HG03571 (cell line): ENCODE data around the gene DAPK1.
A peak's percentile ranks its signal among the peaks of the same experiment; 100 is the strongest.

Experiments
- ATAC-seq: cut with Tn5 transposase; IDR thresholded peaks from one replicate; pipeline ENCODE4 v1.9.1; 2021; ENCODE audit not compliant: unreplicated experiment

Gene DAPK1

DNA sequence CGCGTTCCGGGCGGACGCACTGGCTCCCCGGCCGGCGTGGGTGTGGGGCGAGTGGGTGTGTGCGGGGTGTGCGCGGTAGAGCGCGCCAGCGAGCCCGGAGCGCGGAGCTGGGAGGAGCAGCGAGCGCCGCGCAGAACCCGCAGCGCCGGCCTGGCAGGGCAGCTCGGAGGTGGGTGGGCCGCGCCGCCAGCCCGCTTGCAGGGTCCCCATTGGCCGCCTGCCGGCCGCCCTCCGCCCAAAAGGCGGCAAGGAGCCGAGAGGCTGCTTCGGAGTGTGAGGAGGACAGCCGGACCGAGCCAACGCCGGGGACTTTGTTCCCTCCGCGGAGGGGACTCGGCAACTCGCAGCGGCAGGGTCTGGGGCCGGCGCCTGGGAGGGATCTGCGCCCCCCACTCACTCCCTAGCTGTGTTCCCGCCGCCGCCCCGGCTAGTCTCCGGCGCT lies at the start of gene DAPK1:
Gene DAPK1, plus strand, starts transcription at position 264 of the 442 bp plus-strand sequence. CDS start 1,211 bp downstream, outside the sequence.
- peak; percentile 54 for ATAC-seq

DNA sequence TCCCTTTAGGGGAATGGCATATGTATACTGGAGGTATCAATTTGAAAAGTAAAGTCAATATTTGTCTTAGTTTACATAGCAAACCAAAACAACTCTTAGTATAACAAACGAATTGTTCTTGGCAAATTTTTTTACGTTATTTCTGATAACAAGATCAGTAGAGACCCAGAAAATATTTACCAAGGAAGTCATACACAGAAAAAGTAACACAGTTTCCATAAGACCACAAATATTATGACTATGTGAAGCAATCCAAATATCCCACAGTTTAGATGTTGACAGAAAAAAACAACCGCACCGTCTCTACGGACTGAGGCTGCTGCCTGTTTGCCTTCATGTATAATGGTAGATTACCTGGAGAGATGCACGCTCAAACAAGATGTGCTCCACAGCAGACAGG lies 46.5 kb upstream of the DAPK1 start:
- no peak for ATAC-seq

- ATAC-seq, result no peak
Measured at GRCh38 chr9:87455407-87455806, 42.3 kb upstream of the DAPK1 start.

GRCh38 chr9:87461256-87461655 lies 36.4 kb upstream of the DAPK1 start:
- ATAC-seq, result no peak

DNA sequence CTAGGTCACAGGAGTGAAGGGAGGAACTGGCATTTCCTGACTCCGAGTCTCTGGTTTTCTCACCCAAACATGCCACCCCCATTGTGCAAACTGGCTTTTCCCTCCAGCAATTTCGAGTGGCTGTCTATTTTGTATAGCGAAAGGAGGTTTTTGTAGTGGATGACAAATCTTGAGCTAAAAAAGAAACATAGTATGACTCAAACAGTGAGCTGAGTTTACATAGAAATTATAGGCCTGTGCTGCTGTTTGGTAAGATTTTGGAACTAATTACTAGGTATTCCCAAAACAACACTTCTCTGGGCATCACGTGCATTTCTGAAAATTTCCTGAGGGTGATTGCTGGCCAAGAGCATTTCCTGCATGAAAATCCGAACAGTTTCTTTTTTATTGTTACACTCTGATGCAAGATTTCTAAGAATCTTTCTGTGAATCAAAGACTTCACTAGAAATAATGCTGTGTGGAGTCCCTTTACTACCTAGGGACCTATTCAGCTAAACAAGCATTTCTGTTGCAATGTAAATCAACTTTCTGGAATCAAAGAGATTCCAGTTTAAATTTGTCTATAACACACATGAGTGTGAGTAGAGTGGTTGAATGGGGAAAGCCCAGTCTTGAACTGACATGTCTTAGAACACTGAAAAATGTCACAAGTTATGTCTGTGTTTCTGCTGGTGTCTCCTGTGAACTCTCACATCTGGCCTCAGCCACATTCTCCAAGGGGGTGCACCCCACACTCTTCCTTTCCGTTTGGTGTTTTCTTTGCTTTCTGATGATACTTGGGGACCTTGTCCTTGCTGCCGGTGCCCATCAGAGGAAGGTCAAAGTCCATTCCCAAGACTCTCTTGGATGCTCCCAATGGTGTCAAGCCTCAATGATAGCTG lies 33.3 kb upstream of the DAPK1 start:
- no peak for ATAC-seq

DNA sequence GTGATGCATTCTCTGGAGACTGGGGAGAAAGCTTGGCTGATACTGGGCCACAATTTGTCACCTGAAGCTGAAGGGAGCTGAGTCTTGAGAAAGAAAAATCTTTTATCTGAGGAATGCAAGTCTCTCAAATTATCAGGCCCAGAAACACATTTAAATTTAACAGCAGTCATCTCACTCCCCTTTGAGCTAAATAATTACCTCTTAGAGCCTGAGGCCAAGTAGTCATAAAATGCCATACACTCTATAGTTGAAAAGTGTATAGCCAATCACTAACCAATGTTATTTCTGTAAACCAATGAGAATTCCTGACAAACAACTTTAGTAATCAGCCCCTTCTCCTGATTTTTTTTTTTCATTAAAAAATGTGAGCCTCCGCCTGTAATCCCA lies 32.7 kb upstream of the DAPK1 start:
- ATAC-seq, result no peak

DNA sequence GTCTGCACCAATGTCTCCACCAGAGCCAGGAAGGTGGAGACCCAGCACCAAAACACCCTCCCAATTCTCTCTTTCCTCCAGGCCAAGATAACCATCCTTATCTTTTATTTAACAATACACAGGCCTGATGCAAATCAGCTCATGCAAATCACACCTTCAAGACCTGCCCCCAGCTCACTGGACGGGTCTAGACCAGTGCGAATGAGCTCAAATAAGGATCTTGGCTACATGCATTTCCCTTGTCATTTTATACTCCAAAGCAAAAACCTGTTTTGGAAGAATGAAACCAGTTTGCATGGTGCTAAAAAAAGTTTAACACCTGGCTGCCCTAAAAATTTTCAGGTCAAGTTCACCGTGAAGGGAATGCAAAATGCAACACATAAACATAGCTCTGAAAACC lies 31.9 kb upstream of the DAPK1 start:
- ATAC-seq, result no peak

DNA sequence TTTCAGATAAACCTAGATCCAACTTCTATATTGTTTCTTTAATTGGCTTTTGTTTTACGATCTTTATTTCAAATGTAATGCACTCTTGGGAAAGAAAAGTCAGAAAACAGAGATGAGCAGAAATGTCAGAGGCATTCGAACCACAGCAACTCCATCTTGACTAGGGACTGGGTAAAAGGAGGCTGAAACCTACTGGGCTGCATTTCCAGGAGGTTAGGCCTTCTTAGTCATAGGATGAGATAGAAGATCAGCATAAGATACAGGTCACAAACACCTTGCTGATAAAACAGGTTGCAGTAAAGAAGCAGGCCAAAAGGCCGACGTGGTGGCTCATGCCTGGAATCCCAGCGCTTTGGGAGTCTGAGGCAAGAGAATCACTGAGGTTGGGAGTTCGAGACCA lies 30.5 kb upstream of the DAPK1 start:
- ATAC-seq, result no peak

- ATAC-seq, result no peak
Measured at GRCh38 chr9:87469793-87470465, 27.7 kb upstream of the DAPK1 start.

DNA sequence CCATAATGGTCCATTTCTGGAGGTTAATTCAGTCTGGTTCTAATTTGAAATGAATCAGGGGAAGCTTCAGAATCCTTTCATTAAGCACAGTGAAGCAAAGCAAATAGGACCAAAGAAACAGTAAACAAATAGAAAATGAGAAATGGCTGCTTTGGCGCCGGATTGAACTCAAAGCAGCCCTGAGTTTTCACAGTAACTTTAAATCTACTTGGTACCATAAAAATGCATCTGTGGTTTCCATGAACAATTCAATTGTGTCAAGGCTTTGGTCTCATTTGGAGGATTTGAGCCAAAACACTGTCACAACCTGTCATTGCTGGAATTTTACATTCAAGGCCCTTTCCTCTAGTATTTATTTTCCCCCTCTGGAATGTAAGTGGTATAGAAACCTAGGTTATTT lies 25.9 kb upstream of the DAPK1 start:
- no peak for ATAC-seq

GRCh38 chr9:87475463-87475862 lies 22.2 kb upstream of the DAPK1 start:
- ATAC-seq, result no peak

DNA sequence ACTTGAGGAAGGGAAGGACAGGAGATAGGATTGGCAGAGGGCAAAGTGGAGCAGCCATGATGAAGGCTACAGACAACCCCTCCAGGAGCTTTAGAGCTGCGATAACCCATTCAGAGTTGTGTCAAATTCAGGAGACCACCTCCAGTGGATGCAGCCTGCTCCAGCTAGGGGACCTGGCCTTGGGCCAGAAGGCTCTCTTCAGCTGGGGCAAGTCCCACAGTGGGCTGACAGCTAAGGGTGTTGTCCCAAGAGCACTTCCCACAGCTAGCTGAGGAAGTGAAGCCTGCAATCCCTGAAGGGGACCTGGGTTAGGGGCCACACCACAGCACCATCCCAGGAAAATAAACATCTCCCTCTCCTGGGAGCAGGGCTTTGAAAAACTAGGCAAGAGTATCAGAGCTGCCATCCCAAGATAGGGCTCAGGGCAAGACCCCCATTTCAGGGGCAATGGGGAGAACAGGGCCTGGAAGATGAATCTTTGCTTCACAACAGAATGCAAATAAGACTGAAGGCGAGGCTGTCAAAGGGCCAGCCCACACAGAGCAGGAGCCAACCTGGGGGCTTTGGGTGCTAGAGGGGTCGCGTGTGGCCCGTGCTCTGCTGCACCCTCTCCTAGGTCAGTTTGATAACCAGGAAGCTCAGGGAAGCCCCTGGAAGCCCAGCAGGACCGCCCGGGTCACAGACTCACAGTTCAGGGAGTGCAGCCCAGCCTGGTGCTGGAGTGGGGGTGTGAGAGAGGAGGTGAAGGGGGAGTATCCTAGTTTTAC lies 19.3 kb upstream of the DAPK1 start:
- ATAC-seq, result no peak

DNA sequence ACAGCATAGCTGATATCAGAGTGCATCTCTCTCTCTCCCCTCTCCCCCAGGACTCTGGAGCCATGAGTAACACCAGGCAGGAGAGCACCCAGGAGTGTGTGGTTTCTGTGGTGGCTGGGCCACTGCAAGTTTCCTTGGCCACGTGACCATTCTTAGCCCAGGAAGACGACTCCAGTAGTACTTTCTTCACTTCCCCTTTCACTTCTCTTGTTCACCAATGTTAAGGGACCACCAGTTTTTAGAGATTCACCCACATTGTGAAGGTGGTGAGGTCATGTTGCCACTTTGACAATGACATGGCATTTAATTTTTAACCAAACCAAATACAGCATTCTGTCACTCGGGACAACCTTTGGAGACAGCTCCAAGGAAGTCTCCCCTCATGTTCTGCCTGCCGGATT lies 17.9 kb upstream of the DAPK1 start:
- peak; percentile 96 for ATAC-seq

GRCh38 chr9:87481890-87482855 lies 15.5 kb upstream of the DAPK1 start:
- no peak for ATAC-seq

DNA sequence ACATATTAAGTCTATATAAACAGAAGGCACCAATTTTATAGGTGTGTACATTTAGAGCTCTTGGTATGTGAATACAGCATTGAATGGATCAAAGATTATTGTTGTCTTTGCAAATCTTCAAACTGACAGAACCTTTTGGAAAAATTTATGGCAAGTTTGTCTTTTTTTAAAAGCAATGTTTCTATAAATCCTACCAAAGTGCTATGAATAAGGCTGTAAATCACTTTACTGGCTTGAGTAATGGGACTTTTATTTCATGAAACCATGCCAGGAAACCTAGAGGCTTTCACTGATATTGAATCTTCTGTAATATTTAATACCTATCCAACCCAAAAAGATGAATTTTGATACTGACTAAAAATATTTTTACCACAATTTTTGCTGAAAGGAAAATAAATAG lies 7.4 kb upstream of the DAPK1 start:
- no peak for ATAC-seq

- no peak for ATAC-seq
Measured at GRCh38 chr9:87490907-87491306, 6.8 kb upstream of the DAPK1 start.

DNA sequence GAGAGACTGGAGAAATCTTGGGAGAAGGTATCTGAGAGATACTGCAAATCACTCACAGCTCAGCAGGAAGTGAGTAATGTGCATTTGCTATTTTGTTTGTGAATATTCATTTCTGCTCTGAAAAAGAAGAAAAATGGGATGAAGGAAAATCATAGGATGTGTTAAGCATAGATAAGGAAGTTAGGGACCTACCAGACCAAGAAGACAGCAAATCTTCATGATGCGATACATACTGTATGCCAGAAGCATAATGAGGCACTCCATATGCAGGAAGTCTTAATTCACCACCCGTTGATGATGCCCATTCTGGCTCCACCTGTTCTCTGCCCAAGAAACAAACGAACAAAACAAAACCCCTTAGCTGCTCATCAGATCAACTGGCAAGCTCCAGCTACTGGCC lies 6.1 kb upstream of the DAPK1 start:
- no peak for ATAC-seq

GRCh38 chr9:87492642-87493041 lies 5.0 kb upstream of the DAPK1 start:
- ATAC-seq, result no peak

DNA sequence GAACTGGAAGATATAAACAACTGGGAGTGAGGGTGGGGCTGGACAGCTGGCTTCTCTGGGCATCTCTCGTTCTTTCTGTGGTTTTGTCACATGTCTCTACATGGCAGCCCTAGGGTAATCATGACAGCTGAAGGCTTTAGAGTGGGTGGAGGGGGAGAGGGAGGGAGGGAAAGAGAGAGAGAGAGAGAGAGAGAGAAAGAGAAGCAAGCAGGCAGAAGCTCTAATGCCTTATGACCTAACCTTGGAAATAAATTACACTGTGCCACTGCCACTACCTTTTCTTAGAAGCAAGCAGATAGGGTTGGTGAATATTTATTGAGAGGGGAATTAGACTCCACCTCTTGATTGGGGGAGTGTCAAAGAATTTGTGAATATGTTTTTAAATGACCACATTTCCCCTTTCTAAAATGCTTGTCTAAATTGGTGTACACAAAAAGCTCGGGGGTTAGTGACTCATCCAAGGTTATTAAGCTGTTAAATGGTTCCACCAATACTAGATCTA lies 2.6 kb upstream of the DAPK1 start:
- ATAC-seq, result no peak

DNA sequence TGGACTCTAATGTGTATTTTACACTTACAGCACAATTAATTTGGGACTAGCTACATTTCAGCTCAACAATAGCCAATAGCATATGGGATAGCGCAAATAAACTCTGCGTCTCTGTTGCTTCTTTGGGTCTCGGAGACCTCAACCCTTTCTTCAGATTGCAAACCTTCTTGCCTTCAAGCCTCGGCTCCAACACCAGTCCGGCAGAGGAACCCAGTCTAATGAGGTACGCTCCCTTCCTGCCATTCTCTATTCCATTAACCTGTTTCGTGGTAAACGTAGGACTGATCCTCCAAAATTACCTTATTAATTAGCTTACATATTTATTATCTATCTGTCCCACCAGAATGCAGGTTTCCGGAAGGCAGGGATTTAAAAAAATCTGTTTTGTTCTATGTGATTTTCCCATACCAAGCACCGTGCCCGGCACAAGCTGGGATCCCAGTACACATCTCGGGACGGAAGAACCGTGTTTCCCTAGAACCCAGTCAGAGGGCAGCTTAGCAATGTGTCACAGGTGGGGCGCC lies 525 bp upstream of the DAPK1 start:
- no peak for ATAC-seq
